Measurements from ENCODE around the gene DGKD. TPM values are rescaled to one million over a fixed set of nuclear protein-coding genes. Genes with fewer than 3 reads are reported as not detected.

DGKD gene
- total and polyA plus RNA-seq, 7 donors: 59.4 to 365 (median 173) TPM

DNA sequence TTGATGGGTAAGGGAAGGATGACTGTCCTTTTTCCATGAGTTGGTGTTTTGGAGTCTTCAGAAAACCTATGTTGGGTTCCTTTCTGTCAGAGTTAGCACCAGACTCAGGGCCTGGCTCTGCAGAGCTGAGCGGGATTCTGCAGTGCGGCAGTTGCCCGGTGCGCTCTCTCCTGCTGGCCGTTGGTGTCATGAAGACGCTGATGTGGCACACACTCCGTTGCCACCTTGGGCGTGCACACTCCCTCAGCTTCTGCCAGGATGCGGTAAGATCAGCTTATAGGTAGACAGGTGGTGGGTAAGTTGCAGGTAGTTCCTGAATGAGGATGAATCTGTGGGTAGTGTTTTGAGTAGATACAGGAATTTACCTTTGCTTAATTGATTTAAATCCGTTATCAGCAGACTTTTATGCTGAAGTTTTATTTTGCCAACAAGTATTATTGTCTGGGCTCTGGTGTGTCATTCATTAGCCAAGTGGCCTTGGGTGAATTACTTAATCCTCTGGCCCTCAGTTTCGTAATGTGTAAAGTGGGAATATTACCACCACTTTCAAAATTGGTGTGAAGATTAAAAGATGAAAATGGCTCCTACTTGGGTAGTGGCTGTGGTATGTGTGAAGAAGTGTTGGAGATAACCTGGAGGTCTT is 26.8 kb downstream of the DGKD start:
- 87 to 93% (median 90%) methylated on average over 11 of the region's 11 CpGs for WGBS, 3 donors
- DNase-seq (no peak), ATAC-seq (no peak)
- intact Hi-C loops (cut with DNase I): no loop called here
- Histone ChIP-seq H3K4me1 (peaks cover 19% of the 10 kb centered on the region), H3K9me3 (no peaks in the 10 kb centered on the region), H3K4me3 (no peak overlapping the region), H3K36me3 (ENCODE audit: insufficient read depth in 1 of 2, low read depth in 1 of 2) (no peaks in the 10 kb centered on the region), H3K27me3 (ENCODE audit: insufficient read depth in 3 of 3, low read length in 2 of 3) (no peaks in the 10 kb centered on the region), H3K27ac (no peak overlapping the region)
- TF ChIP-seq CTCF (IDR thresholded peaks at IDR 0.05): no peak

DNA sequence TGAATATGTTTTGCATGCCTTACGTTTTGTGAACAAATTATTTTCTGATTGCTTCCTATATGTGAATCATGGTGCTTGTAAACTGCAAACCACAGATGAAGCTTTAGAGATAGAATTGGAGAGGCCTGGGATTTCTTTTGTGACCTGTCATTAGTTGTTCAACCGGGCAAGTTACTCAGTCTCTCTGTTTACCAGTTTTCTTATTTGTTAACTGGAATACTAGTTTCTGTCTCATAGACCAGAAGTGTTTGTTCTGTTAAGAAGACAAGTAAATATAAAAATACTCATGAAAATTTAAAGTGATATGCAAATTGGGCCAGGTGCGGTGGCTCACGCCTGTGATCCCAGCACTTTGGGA is 27.3 kb downstream of the DGKD start:
- Histone ChIP-seq H3K4me3 (no peak overlapping the region), H3K27ac (no peak overlapping the region), H3K27me3 (ENCODE audit: insufficient read depth in 3 of 3, low read length in 2 of 3) (no peaks in the 10 kb centered on the region), H3K9me3 (no peaks in the 10 kb centered on the region), H3K36me3 (ENCODE audit: insufficient read depth in 1 of 2, low read depth in 1 of 2) (no peaks in the 10 kb centered on the region), H3K4me1 (peaks cover 24% of the 10 kb centered on the region)
- TF ChIP-seq CTCF (IDR thresholded peaks at IDR 0.05): no peak
- intact Hi-C loops (cut with DNase I): no loop called here
- ATAC-seq: no peak
- 93 to 96% (median 95%) methylated on average over 4 of the region's 4 CpGs for WGBS, 3 donors
- DNase-seq: no peak

DNA sequence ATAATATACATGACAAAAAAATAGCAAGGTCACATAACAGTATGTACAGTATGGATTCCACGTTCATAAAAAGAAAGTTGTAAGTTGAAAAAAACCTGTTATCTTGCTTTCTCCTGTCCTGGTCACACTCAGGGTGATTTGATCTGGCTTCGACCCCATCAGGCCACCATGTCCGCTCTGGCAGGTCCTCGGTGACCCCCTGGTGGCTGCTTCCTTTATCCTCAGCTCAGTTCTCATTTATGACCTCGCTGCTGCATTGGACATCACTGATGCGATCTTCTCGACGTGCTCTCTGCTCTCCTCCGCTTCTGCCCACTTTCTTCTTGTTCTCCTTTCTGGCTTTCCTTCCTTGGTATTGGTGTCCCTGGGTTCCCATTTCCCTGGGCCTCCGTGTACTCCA is 29.7 kb downstream of the DGKD start:
- Histone ChIP-seq H3K4me3 (no peak overlapping the region), H3K4me1 (peaks cover 46% of the 10 kb centered on the region), H3K36me3 (ENCODE audit: insufficient read depth in 1 of 2, low read depth in 1 of 2) (no peaks in the 10 kb centered on the region), H3K27me3 (ENCODE audit: insufficient read depth in 3 of 3, low read length in 2 of 3) (no peaks in the 10 kb centered on the region), H3K9me3 (no peaks in the 10 kb centered on the region), H3K27ac (no peak overlapping the region)
- intact Hi-C loops (cut with DNase I): no loop called here
- TF ChIP-seq CTCF (IDR thresholded peaks at IDR 0.05): no peak
- DNase-seq (no peak), ATAC-seq (no peak)
- 82 to 89% (median 86%) methylated on average over 10 of the region's 10 CpGs for WGBS, 3 donors

- intact Hi-C loops (cut with DNase I): no loop called here
- Histone ChIP-seq H3K36me3 (ENCODE audit: insufficient read depth in 1 of 2, low read depth in 1 of 2) (peaks cover 0 to 3% of the 10 kb centered on the region in 2 donors), H3K27me3 (ENCODE audit: insufficient read depth in 3 of 3, low read length in 2 of 3) (no peaks in the 10 kb centered on the region), H3K27ac (no peak overlapping the region), H3K9me3 (no peaks in the 10 kb centered on the region), H3K4me3 (no peak overlapping the region), H3K4me1 (peaks cover 46% of the 10 kb centered on the region)
- ATAC-seq (peak in 2 of 4 donors; percentile 25 to 35), DNase-seq (no peak)
- TF ChIP-seq CTCF (IDR thresholded peaks at IDR 0.05): no peak
- WGBS, 3 donors: 72 to 84% (median 73%) methylated on average over 12 of the region's 12 CpGs
These were observed 30.7 kb downstream of the DGKD start for GRCh38 chr2:233384811-233385488.
